ENCODE results near the gene CCL27.
A peak's percentile ranks its signal among the peaks of the same experiment; 100 is the strongest.
"Not testable (repeated sequence)": the region's sequence is repeated elsewhere in the genome, so short reads cannot be mapped to it uniquely, and the experiment has no call there.

Gene CCL27

DNA sequence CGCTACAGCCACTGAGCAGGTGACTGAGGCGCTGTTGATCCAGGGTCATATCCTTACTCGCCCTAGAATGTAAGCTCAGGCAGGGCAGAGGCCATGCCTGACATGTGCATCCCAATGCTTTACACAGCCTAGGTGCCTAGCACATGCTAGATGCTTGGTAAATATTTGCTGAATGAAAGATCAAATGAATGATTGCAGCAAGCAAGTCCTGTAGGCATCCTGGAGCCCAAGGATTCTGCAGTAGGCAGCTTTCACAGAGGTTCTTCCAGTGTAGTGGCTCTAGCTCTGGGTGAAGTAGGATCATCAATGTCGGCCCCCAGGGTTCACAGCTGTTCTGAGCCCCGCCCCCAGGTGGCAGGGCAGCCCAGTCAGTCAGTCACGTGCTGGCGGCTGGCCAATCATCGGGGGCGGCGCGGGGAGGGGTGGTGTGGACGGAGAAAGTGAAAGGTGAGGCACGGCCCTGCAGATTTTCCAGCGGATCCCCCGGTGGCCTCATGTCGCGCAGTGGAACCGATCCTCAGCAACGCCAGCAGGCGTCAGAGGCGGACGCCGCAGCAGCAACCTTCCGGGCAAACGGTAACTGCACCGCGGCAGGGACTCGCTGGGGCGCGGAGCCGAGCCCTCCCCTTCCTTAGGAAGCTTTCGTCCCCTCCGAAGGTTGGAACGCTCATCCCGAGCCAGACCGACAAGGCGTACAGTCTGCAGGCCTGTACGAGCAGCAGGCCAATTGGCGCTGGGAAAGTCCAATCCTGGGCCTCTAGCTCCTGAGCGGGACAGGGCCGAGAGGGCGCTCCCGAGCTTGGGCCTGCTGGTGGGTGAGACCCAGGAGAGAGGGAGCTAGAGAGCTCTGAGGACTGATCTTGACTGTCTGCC, 16.0 kb downstream of the CCL27 start, which contains the start of gene GALT:
Gene GALT, plus strand, starts transcription at position 465 of the 873 bp plus-strand sequence. Its CDS starts 30 bp downstream, at position 495.
- H3K36me3 ChIP-seq (ENCODE audit: control insufficient read depth, insufficient read depth, low read length, severe bottlenecking) = peaks cover 15% of the 10 kb centered on the region
- H3K27me3 ChIP-seq (replicated peaks; ENCODE audit: control insufficient read depth, insufficient read depth, low read length) = no peaks in the 10 kb centered on the region
- H3K9me3 ChIP-seq (ENCODE audit: control insufficient read depth, low read length) = no peaks in the 10 kb centered on the region
- peak within 1 kb of the TSS; percentile 92 for H3K9ac ChIP-seq (ENCODE audit: low read length)
- DNase-seq (ENCODE audit: low read depth) = peak; percentile 89
- peak within 1 kb of the TSS; percentile 88 for H3K4me3 ChIP-seq (ENCODE audit: low read length)
- peaks cover 42% of the 10 kb centered on the region for H3K4me1 ChIP-seq (ENCODE audit: control insufficient read depth, insufficient read depth, low read length)

DNA sequence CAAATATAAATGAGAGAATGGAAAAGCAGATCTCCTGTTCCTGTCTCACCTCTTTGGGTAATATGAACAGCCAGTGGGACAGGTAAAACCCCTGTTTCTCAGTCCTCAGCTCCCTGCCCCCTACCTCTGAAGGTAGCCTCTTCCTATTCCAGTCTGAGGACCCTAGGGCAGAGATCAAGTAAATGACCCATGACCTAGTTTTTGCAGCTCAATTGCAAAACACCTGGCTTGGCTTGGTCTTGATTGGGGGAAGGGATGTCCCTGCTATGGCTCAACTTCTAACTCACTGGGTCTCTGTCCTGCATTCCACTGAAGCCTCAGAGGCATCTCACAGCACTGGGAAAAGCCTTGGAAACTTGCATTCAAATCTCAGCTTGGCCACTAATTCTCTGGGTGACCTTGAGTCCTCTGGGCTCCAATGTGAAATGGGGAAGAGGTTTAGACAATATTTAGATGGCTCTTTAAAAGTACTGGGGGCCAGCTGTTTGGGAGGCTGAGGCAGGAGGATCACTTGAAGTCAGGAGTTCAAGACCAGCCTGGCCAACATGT, 17.6 kb downstream of the CCL27 start:
- no peaks in the 10 kb centered on the region for H3K9me3 ChIP-seq (ENCODE audit: control insufficient read depth, low read length)
- peaks cover 14% of the 10 kb centered on the region for H3K36me3 ChIP-seq (ENCODE audit: control insufficient read depth, insufficient read depth, low read length, severe bottlenecking)
- no peak for DNase-seq (ENCODE audit: low read depth)
- no peak overlapping the region for H3K4me3 ChIP-seq (ENCODE audit: low read length)
- H3K9ac ChIP-seq (ENCODE audit: low read length) = no peak overlapping the region
- H3K27me3 ChIP-seq (replicated peaks; ENCODE audit: control insufficient read depth, insufficient read depth, low read length) = no peaks in the 10 kb centered on the region
- peaks cover 32% of the 10 kb centered on the region for H3K4me1 ChIP-seq (ENCODE audit: control insufficient read depth, insufficient read depth, low read length)

DNA sequence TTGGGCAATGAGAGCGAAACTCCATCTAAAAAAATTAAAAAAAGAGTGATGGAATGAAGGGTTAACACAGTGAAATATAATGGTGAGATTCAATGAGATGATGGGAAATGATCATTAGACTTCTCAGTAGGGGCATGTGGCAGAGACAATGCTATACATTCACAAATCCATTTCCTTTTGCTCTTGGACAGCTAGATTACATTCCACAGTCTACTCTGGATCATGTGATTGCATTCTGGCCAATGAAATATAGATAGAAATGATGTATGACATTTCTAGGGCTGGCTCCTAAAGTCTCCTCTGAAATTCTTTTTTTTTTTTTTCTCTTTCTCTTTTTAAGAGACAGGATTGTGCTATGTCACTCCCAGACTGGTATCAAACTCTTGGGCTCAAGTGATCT, 19.8 kb downstream of the CCL27 start:
- no peaks in the 10 kb centered on the region for H3K27me3 ChIP-seq (replicated peaks; ENCODE audit: control insufficient read depth, insufficient read depth, low read length)
- H3K4me3 ChIP-seq (ENCODE audit: low read length) = no peak overlapping the region
- peaks cover 38% of the 10 kb centered on the region for H3K4me1 ChIP-seq (ENCODE audit: control insufficient read depth, insufficient read depth, low read length)
- no peaks in the 10 kb centered on the region for H3K9me3 ChIP-seq (ENCODE audit: control insufficient read depth, low read length)
- H3K9ac ChIP-seq (ENCODE audit: low read length) = no peak overlapping the region
- H3K36me3 ChIP-seq (ENCODE audit: control insufficient read depth, insufficient read depth, low read length, severe bottlenecking) = no peaks in the 10 kb centered on the region
- DNase-seq (ENCODE audit: low read depth) = no peak

DNA sequence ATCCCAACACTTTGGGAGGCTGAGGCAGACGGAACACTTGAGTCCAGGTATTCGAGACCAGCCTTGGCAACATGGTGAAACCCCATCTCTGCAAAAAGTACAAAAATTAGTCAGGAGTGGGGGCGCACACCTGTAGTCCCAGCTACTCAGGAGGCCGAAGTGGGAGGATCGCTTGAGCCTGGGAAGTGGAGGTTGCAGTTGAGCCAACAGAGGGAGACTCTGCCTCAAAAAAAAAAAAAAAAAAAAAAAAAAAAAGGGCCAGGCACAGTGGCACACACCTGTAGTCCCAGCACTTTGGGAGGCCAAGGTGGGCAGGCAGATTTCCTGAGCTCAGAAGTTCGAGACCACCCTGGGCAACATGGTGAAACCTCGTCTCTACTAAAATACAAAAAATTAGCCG, 23.1 kb downstream of the CCL27 start:
- not testable (repeated sequence) for DNase-seq (ENCODE audit: low read depth)

DNA sequence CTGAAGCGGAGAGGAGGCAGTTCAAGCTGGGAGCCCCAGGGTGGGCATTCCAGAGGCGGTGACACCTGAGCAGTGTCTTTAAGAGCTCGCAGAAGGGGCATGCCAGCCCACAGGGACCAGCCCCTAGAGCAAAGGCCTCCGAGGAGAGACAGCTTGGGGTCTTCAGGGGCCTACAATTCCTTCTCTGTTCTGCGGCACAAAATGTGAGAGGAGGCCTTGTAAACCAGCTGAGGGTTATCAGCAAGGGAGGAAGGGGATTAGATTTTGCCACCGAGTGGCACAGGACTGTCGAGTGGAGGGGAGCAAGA, 24.4 kb downstream of the CCL27 start:
- Histone ChIP-seq H3K9ac (ENCODE audit: low read length) (peak overlapping the region; percentile 90), H3K9me3 (ENCODE audit: control insufficient read depth, low read length) (no peaks in the 10 kb centered on the region), H3K4me3 (ENCODE audit: low read length) (peak overlapping the region; percentile 90), H3K36me3 (ENCODE audit: control insufficient read depth, insufficient read depth, low read length, severe bottlenecking) (peaks cover 10% of the 10 kb centered on the region), H3K27me3 (replicated peaks; ENCODE audit: control insufficient read depth, insufficient read depth, low read length) (no peaks in the 10 kb centered on the region), H3K4me1 (ENCODE audit: control insufficient read depth, insufficient read depth, low read length) (peaks cover 36% of the 10 kb centered on the region)
- DNase-seq (ENCODE audit: low read depth) = no peak

More for the DNA sequence above, 23.1 kb downstream of the CCL27 start:
- Histone ChIP-seq H3K36me3 (ENCODE audit: control insufficient read depth, insufficient read depth, low read length, severe bottlenecking) (peaks cover 10% of the 10 kb centered on the region), H3K4me1 (ENCODE audit: control insufficient read depth, insufficient read depth, low read length) (peaks cover 30% of the 10 kb centered on the region)
- not testable (repeated sequence) for H3K9ac ChIP-seq (ENCODE audit: low read length); H3K27me3 ChIP-seq (replicated peaks; ENCODE audit: control insufficient read depth, insufficient read depth, low read length); H3K4me3 ChIP-seq (ENCODE audit: low read length); H3K9me3 ChIP-seq (ENCODE audit: control insufficient read depth, low read length)

DNA sequence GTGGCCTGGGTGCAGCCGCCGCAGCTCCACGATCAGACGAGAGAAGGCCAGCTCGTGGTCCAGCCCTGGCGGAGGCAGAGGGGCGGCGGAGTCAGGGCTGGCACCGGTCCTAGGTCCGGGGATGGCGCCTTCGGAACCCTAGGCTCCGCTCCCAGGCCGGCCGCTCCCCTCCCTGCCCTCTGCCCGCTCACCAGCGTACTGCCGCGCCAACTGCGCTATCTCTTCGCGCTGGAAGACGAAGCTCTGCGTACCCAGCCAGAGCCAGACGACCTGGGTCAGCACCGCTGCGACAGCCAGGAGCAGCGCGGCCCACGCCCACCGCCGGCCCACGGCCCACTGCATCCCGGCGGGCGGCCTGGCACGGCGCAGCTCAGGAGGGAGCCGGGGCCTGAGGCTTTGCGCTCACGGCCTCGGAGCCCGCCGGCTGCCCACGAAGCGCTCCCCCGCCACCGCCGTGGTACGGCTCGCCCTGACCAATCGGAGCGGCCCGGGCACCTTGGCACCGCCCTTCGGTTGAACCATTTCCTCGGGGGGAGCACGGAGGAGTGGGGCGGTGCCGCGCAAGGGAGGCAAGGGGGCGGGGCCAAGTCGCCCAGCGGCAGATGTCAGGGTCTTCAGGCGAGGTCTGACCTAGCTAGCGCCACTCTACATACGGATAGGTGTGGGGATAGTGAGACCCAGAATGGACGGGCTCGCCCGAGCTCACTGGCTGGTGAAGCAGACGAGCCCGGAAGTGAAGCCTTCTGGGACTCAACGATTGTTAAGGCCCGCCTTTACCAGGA, 24.9 kb downstream of the CCL27 start, which contains the start of gene SIGMAR1:
Gene SIGMAR1, minus strand, starts transcription at position 432 of the 782 bp plus-strand sequence. Its CDS starts 90 bp downstream, at position 342.
- H3K27me3 ChIP-seq (replicated peaks; ENCODE audit: control insufficient read depth, insufficient read depth, low read length) = no peaks in the 10 kb centered on the region
- H3K4me3 ChIP-seq (ENCODE audit: low read length) = peak within 1 kb of the TSS; percentile 90
- H3K36me3 ChIP-seq (ENCODE audit: control insufficient read depth, insufficient read depth, low read length, severe bottlenecking) = peaks cover 10% of the 10 kb centered on the region
- peak within 1 kb of the TSS; percentile 90 for H3K9ac ChIP-seq (ENCODE audit: low read length)
- no peaks in the 10 kb centered on the region for H3K9me3 ChIP-seq (ENCODE audit: control insufficient read depth, low read length)
- peaks cover 37% of the 10 kb centered on the region for H3K4me1 ChIP-seq (ENCODE audit: control insufficient read depth, insufficient read depth, low read length)
- peak; percentile 97 for DNase-seq (ENCODE audit: low read depth)

DNA sequence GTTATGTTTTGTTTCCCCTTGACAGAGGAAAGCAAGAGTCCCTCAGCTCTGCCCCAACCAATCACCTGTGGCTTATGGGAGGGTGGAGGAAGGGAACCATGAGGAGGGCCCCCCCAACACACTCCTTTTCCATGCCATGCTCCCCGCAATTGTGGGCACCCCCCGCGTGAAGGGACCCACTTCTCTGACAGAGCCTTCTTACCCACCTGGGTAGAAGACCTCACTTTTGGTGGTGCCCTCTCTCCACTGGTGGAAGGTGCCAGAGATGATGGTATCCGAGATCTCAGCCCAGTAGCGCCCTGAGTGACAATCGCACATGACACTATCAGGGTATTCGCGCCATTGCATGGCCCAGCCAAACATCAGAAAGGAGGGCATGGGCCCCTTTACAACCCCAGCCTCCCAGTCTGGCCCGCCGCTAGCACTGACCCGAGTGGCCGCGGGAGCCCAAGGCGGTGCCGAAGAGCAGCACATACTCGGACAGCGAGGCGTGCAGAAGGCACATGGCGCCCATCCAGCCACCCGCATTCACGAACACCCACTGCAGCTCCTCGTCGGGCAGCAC, 25.6 kb downstream of the CCL27 start:
- H3K27me3 ChIP-seq (replicated peaks; ENCODE audit: control insufficient read depth, insufficient read depth, low read length) = no peaks in the 10 kb centered on the region
- H3K4me1 ChIP-seq (ENCODE audit: control insufficient read depth, insufficient read depth, low read length) = peaks cover 37% of the 10 kb centered on the region
- no peaks in the 10 kb centered on the region for H3K9me3 ChIP-seq (ENCODE audit: control insufficient read depth, low read length)
- no peak for DNase-seq (ENCODE audit: low read depth)
- peak overlapping the region; percentile 90 for H3K4me3 ChIP-seq (ENCODE audit: low read length)
- peaks cover 10% of the 10 kb centered on the region for H3K36me3 ChIP-seq (ENCODE audit: control insufficient read depth, insufficient read depth, low read length, severe bottlenecking)
- peak overlapping the region; percentile 90 for H3K9ac ChIP-seq (ENCODE audit: low read length)

DNA sequence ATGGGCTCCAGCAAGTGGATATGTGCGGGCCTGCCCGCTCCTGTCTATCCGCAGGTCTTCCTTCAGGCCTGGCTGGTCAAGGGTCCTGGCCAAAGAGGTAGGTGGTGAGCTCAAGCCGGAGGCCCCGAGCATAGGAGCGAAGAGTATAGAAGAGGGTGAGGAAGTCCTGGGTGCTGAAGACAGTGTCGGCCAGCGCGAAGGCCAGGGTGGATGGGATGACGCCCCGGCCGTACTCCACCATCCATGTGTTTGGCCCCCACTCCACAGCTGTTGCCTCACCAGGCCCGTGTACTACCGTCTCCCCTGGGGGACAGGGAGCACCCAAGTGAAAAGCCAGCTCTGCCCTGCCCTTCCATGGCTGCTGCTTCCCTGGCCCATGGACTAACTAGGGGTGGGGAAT, 26.9 kb downstream of the CCL27 start:
- Histone ChIP-seq H3K9me3 (ENCODE audit: control insufficient read depth, low read length) (no peaks in the 10 kb centered on the region), H3K4me3 (ENCODE audit: low read length) (peak overlapping the region; percentile 48), H3K4me1 (ENCODE audit: control insufficient read depth, insufficient read depth, low read length) (peaks cover 37% of the 10 kb centered on the region), H3K9ac (ENCODE audit: low read length) (peak overlapping the region; percentile 58), H3K27me3 (replicated peaks; ENCODE audit: control insufficient read depth, insufficient read depth, low read length) (peaks cover 2% of the 10 kb centered on the region), H3K36me3 (ENCODE audit: control insufficient read depth, insufficient read depth, low read length, severe bottlenecking) (peaks cover 10% of the 10 kb centered on the region)
- no peak for DNase-seq (ENCODE audit: low read depth)

DNA sequence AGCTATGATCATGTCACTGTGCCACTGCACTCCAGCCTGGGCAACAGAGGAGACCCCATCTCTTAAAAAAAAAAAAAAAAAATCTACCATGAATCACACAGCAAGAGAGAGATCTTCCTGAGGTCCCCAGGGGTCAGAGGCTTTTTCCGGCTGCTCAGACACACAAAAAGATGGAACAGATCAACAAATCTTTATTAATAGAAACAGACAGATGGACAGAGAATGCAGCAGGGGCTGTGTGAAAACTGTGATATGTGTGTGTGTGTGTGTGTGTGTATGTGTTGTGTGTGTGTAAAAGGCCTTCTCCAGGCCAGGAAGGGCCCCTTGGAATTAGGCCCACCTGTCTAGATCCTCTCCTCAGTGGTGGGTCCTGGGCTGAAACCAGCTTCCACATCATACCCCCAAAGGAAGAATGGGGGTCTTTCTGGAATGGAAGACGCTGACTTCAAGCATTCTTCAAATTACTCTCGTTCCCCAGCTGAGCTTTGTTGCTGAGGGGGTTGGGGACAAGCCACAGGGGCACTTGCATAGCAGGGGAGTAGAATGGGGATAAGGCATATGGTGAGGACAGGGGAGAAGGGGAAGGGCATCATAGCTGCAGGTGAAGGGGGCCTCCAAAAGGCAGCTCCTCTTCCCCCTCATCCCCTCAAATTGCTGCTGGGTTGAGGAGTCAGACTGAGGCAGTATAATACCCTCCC, 27.8 kb downstream of the CCL27 start:
- peaks cover 10% of the 10 kb centered on the region for H3K36me3 ChIP-seq (ENCODE audit: control insufficient read depth, insufficient read depth, low read length, severe bottlenecking)
- peak overlapping the region; percentile 22 for H3K9ac ChIP-seq (ENCODE audit: low read length)
- peaks cover 37% of the 10 kb centered on the region for H3K4me1 ChIP-seq (ENCODE audit: control insufficient read depth, insufficient read depth, low read length)
- H3K9me3 ChIP-seq (ENCODE audit: control insufficient read depth, low read length) = no peaks in the 10 kb centered on the region
- H3K27me3 ChIP-seq (replicated peaks; ENCODE audit: control insufficient read depth, insufficient read depth, low read length) = peaks cover 11% of the 10 kb centered on the region
- DNase-seq (ENCODE audit: low read depth) = no peak
- no peak overlapping the region for H3K4me3 ChIP-seq (ENCODE audit: low read length)

DNA sequence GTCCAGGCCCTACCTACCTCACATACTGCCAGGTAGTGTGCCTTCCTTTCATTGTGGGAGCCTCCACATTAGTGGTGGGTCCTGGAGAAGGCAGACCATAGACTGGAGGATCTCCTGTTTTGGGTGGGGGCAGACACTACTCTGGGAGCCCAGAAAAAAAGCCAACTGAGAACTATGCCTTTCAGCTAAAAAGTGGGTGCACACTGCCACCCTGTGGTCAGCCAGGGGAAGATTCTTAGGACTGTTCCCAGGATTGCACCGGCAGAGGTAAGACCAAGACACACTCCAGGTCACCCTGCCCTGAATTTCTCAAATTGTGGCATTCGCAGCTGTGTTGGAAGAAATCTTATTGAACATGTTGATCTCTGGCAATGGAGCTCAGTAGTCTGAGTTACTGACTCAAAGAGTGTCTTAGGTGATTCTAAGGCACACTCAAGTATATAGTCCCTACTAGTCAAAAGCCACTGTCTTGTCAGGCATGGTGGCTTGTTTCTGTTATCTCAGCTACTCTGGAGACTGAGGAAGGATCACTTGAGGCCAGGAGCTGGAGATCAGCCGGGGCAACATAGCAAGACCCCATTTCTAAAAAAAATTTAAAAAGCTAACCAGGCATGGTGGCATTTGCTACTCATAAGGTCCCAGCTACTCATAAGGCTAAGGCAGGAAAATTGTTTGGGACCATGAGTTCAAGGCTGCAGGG, 28.5 kb downstream of the CCL27 start:
- H3K4me1 ChIP-seq (ENCODE audit: control insufficient read depth, insufficient read depth, low read length) = peaks cover 41% of the 10 kb centered on the region
- peaks cover 10% of the 10 kb centered on the region for H3K36me3 ChIP-seq (ENCODE audit: control insufficient read depth, insufficient read depth, low read length, severe bottlenecking)
- no peak overlapping the region for H3K4me3 ChIP-seq (ENCODE audit: low read length)
- no peak overlapping the region for H3K9ac ChIP-seq (ENCODE audit: low read length)
- H3K27me3 ChIP-seq (replicated peaks; ENCODE audit: control insufficient read depth, insufficient read depth, low read length) = peaks cover 17% of the 10 kb centered on the region
- DNase-seq (ENCODE audit: low read depth) = peak; percentile 83
- H3K9me3 ChIP-seq (ENCODE audit: control insufficient read depth, low read length) = no peaks in the 10 kb centered on the region

Data from adipocyte (in vitro differentiated cells).